Measurements from ENCODE around the gene MFGE8. TPM values are rescaled to one million over a fixed set of nuclear protein-coding genes. Genes with fewer than 3 reads are reported as not detected.

Gene MFGE8
- polyA plus RNA-seq, 4 donors, result 86.8 to 144 (median 104) TPM

- no peak for DNase-seq (ENCODE audit: low read depth in 4 of 4, low spot score in 3 of 4)
Measured at GRCh38 chr15:88900309-88900981, 12.7 kb downstream of the MFGE8 start.

GRCh38 chr15:88899251-88899650 is 13.9 kb downstream of the MFGE8 start:
- DNase-seq (ENCODE audit: low read depth in 4 of 4, low spot score in 3 of 4), result no peak

DNA sequence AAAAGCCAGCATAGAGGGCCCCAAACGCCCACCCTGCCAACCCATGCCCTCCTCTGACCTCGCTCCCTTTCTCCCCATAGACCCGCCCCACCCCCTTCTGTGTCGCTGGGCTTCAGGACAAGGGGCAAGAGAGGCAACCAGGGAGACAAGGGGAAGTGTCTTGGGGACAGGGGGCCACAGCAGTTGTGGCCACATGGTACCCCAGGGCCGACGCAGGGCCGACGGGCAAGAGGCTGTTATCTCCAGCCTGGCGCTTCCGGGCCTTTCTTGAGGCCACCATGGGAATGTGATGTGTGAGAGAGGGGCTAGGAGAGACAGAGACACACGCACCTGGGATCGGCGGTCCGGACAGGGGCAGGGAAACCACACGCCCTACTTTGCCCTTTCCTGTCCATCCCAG is 14.4 kb downstream of the MFGE8 start:
- no peak for DNase-seq (ENCODE audit: low read depth in 4 of 4, low spot score in 3 of 4)

- DNase-seq (ENCODE audit: low read depth in 4 of 4, low spot score in 3 of 4), result no peak
Measured at GRCh38 chr15:88897456-88898194, 15.6 kb downstream of the MFGE8 start.

DNA sequence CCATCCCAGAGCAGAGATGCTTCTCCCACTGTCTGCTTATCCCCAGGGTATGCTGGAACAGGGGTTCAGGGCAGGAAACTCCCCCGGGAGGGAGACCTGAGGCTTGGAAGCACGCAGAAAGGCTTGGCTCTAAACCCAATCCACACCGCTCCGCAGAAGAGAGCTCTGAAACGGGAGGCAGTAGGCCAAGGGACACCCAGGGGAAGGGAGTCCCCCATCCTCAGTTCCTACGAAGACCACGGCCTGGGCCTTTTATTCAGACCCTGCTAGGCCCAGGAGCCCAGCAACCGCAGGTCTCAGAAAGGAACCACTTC is 16.1 kb downstream of the MFGE8 start:
- no peak for DNase-seq (ENCODE audit: low read depth in 4 of 4, low spot score in 3 of 4)

- no peak for DNase-seq (ENCODE audit: low read depth in 4 of 4, low spot score in 3 of 4)
Measured at GRCh38 chr15:88896333-88897033, 16.7 kb downstream of the MFGE8 start.

- DNase-seq (ENCODE audit: low read depth in 4 of 4, low spot score in 3 of 4), result no peak
Measured at GRCh38 chr15:88894819-88895767, 18.1 kb downstream of the MFGE8 start, which contains the start of gene HAPLN3. Gene HAPLN3 (minus strand): TSS chr15:88895544. CDS start chr15:88887298, 8,246 bp downstream.

GRCh38 chr15:88894348-88894818 is 18.8 kb downstream of the MFGE8 start:
- DNase-seq (ENCODE audit: low read depth in 4 of 4, low spot score in 3 of 4), result no peak

DNA sequence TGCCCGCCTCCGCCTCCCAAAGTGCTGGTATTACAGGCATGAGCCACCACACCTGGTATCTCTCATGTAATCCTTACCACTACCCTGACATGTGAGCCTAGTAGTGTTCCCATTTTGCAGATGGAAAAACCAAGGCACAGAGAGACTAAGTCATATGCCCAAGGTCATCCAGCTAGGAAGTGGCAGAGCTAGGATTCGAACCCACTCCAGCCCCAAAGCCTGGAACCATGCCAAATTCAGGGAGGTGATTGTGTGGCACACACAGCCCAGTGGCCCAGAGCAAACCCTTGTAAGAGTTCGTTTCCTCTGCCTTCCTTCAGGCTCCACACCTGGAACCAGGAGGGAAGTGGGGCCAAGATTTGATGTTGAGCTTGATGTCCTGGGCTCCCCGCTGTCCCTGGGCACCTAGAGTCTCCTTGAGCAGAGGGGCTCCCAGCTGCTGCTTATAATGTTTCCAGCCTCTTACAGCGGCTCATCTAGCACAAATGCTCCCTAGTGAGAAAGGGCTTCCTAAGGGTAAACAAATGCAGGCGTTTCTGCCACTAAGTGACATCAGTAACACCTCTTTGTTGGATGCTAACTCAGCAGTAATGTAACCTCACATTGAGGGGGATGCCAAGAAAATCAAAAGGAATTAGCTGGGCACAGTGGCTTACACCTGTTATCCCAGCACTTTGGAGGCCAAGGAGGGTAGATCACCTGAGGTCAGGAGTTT is 21.5 kb downstream of the MFGE8 start:
- DNase-seq (ENCODE audit: low read depth in 4 of 4, low spot score in 3 of 4), result no peak

- DNase-seq (ENCODE audit: low read depth in 4 of 4, low spot score in 3 of 4), result no peak
Measured at GRCh38 chr15:88890495-88890894, 22.7 kb downstream of the MFGE8 start.

GRCh38 chr15:88888719-88889118 is 24.5 kb downstream of the MFGE8 start:
- DNase-seq (ENCODE audit: low read depth in 4 of 4, low spot score in 3 of 4), result no peak

GRCh38 chr15:88887068-88887580 is 26.1 kb downstream of the MFGE8 start:
- no peak for DNase-seq (ENCODE audit: low read depth in 4 of 4, low spot score in 3 of 4)

DNA sequence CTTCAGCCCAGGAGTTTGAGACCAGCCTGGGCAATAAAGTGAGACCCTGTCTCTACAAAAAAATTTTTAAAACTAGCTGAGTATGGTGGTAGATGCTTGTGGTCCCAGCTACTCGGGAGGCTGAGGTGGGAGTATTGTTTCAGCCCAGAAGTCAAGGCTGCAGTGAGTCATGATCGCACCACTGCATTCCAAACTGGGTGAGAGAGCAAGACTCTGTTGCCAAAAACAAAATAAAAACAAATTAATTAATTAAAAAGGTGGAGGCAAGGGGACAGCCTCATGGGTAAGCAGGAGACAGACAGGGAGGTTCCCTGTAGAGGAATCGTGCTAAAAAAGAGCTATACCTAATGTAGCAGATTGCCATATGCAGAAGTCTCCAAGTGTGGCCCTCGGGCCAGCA is 30.4 kb downstream of the MFGE8 start:
- DNase-seq (ENCODE audit: low read depth in 4 of 4, low spot score in 3 of 4), result no peak

DNA sequence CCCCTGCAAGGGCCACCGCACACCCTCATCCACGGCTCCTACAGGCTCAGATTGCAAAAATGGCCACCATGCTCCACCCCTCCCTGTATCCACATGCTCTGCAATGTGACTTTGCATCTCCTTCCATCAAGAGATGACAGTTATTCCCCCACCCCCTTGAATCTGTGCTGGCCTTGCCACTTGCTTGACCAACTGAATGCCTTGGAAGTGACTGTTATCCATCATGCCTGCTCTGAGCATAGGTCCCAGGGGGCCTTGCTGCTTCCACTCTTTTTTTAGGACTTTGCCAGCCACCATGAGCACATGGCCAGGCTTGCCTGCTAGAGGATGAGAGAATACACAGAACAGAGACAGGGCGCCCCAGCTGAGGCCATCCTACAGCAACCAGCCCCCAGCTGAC is 31.4 kb downstream of the MFGE8 start:
- DNase-seq (ENCODE audit: low read depth in 4 of 4, low spot score in 3 of 4), result no peak

DNA sequence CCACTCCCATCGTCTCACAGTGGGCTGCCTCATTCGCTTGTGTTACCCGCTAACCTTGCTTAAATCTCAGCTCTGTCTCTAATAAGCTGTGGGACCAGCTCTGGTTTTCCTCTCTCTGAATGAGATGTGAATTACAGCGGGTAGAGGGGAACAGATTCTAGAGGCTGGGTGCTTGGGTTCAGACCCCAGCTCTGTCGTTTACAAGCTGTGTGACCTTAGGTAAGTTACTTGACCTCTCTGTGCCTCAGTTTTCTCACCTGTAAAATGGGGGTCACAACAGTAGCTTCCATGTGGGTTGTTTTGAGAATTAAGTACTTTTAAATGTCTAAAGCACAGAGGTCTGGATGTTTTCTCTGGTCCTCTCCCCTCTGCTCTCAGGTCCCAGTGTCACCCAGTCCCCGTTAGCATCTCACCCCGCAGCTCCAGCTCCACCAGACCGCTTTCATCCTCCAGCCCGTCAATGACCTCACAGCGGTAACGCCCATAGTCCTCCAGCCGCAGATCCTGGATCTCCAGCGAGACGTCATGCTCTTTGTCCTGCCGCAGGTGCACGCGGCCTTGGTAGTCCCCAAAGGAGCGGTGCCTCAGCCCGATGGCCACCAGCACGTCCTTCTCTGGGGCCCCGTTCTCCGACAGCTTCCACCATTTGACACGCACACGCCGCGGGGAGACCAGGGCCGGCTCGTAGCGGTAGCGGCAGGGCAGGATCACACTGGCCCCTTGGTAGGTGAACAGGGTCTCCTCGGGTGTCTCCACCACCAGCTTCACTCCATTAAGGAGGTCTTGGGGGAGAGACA is 32.0 kb downstream of the MFGE8 start:
- DNase-seq (ENCODE audit: low read depth in 4 of 4, low spot score in 3 of 4), result no peak

DNA sequence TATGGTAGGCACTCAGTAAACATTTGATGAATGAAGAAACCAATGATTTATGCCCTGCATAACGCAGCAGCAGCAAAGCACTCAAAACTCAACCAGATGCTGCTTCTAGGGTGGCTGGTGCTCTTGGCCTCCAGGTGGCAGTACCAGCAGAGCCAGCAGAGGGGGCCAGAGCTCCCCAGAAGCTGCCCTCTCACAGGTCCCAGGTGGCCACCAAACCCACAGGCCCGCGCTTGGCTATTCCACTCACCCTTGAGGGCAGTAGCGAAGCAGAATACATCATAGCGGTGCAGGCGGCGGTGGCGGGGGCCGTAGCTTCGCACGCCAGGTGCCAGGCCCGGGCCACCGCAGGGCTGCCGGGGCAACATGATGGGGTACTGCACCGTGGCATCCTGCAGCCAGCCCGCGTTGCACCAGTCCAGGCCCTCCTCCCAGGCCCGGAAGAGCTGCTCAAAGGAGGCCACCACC is 34.4 kb downstream of the MFGE8 start:
- no peak for DNase-seq (ENCODE audit: low read depth in 4 of 4, low spot score in 3 of 4)

DNA sequence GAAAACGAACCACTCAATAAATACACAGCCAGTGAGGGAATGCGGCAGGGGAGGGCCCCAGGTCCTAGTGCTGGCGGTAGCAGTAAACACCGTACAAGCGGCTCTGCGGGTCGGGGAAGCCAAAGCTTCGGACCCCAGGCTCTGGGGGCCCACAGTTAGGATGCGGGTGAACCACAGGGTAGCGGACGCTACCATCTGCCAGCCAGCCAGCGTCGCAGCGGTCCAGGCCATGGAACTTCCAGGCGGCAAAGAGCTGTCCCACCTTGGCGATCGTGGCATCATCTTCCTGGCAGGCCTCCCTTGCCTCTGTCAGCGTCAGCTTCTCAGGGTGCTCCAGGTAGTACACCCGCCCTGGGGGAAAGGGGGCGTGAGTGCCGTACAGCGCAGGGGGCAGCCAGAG is 35.3 kb downstream of the MFGE8 start:
- DNase-seq (ENCODE audit: low read depth in 4 of 4, low spot score in 3 of 4), result no peak

DNA sequence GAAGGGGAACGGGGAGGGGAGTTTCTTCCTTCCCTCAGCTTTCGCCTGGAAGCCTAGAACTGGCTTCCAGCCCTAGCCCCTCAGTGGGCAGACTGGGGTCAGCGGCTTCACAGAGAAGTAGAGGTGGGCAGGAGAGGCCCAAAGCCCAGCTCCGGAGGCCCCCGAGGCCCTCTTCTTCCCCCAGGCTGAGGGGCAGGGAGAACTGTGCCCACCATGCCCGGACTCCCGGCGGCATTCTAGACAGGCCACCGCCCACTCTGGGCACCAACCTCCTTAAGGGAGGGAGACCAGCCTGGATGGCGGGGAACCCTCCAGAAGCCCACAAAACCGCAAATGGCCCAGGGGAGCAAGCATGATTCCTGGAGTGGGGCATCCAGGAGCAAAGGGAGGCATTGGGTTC is 35.8 kb downstream of the MFGE8 start:
- no peak for DNase-seq (ENCODE audit: low read depth in 4 of 4, low spot score in 3 of 4)

GRCh38 chr15:88876573-88876972 is 36.6 kb downstream of the MFGE8 start:
- no peak for DNase-seq (ENCODE audit: low read depth in 4 of 4, low spot score in 3 of 4)

Data from right renal pelvis (tissue), 4 donors.